ENCODE data around the gene SYT8.
A peak's percentile ranks its signal among the peaks of the same experiment; 100 is the strongest.

Gene SYT8

GRCh38 chr11:1848640-1849430, 14.0 kb downstream of the SYT8 start:
- no peak overlapping the region for H3K4me3 ChIP-seq (IDR thresholded peaks at IDR 0.05; ENCODE audit: insufficient read depth, low read depth, low read length)
- H2AFZ ChIP-seq (ENCODE audit: low read depth): no peak overlapping the region
- H4K20me1 ChIP-seq (ENCODE audit: insufficient read depth): no peaks in the 10 kb centered on the region
- no peaks in the 10 kb centered on the region for H3K79me2 ChIP-seq (ENCODE audit: insufficient read depth, low read depth)
- no peak overlapping the region for H3K27ac ChIP-seq
- H3K9ac ChIP-seq: no peak overlapping the region
- H3K36me3 ChIP-seq (ENCODE audit: insufficient read depth): no peaks in the 10 kb centered on the region
- peaks cover 31% of the 10 kb centered on the region for H3K4me1 ChIP-seq (ENCODE audit: low read depth, poor library complexity, severe bottlenecking)
- no peak for TF ChIP-seq CTCF (conservative IDR thresholded peaks at IDR 0.05; ENCODE audit: low read depth, low read length)
- H3K27me3 ChIP-seq (ENCODE audit: insufficient read depth, low read depth): peaks cover 64% of the 10 kb centered on the region
- no peak overlapping the region for H3K4me2 ChIP-seq

- Histone ChIP-seq H3K27ac (peak overlapping the region; percentile 56), H3K4me2 (peak overlapping the region; percentile 86; the same call in 1 of the 2 replicates), H3K27me3 (ENCODE audit: insufficient read depth, low read depth) (peaks cover 61% of the 10 kb centered on the region), H4K20me1 (ENCODE audit: insufficient read depth) (no peaks in the 10 kb centered on the region), H3K9ac (no peak overlapping the region), H2AFZ (ENCODE audit: low read depth) (no peak overlapping the region), H3K36me3 (ENCODE audit: insufficient read depth) (no peaks in the 10 kb centered on the region), H3K4me1 (ENCODE audit: low read depth, poor library complexity, severe bottlenecking) (peaks cover 35% of the 10 kb centered on the region), H3K4me3 (IDR thresholded peaks at IDR 0.05; ENCODE audit: insufficient read depth, low read depth, low read length) (no peak overlapping the region), H3K79me2 (ENCODE audit: insufficient read depth, low read depth) (no peaks in the 10 kb centered on the region)
- no peak for TF ChIP-seq CTCF (conservative IDR thresholded peaks at IDR 0.05; ENCODE audit: low read depth, low read length)
Observed at GRCh38 chr11:1851468-1852180, 16.8 kb downstream of the SYT8 start.

- Histone ChIP-seq H3K27ac (peak overlapping the region; percentile 56), H3K79me2 (ENCODE audit: insufficient read depth, low read depth) (no peaks in the 10 kb centered on the region), H3K4me2 (peak overlapping the region; percentile 86), H3K36me3 (ENCODE audit: insufficient read depth) (no peaks in the 10 kb centered on the region), H3K27me3 (ENCODE audit: insufficient read depth, low read depth) (peaks cover 62% of the 10 kb centered on the region), H2AFZ (ENCODE audit: low read depth) (peak overlapping the region; percentile 47; the same call in 1 of the 2 replicates), H3K4me3 (IDR thresholded peaks at IDR 0.05; ENCODE audit: insufficient read depth, low read depth, low read length) (no peak overlapping the region), H3K4me1 (ENCODE audit: low read depth, poor library complexity, severe bottlenecking) (peaks cover 35% of the 10 kb centered on the region), H4K20me1 (ENCODE audit: insufficient read depth) (no peaks in the 10 kb centered on the region), H3K9ac (peak overlapping the region; percentile 25; the same call in 1 of the 2 replicates)
- TF ChIP-seq CTCF (conservative IDR thresholded peaks at IDR 0.05; ENCODE audit: low read depth, low read length): no peak
Observed at GRCh38 chr11:1852271-1852876, 17.6 kb downstream of the SYT8 start.

GRCh38 chr11:1852877-1853276, 18.1 kb downstream of the SYT8 start, which contains the start of gene LSP1:
TSS of gene LSP1 (plus strand) at chr11:1853084. CDS start at chr11:1853145, 61 bp downstream.
- peaks cover 61% of the 10 kb centered on the region for H3K27me3 ChIP-seq (ENCODE audit: insufficient read depth, low read depth)
- no peaks in the 10 kb centered on the region for H3K79me2 ChIP-seq (ENCODE audit: insufficient read depth, low read depth)
- peak within 1 kb of the TSS; percentile 47 for H2AFZ ChIP-seq (ENCODE audit: low read depth)
- peaks cover 35% of the 10 kb centered on the region for H3K4me1 ChIP-seq (ENCODE audit: low read depth, poor library complexity, severe bottlenecking)
- H3K4me2 ChIP-seq: peak within 1 kb of the TSS; percentile 86
- H3K9ac ChIP-seq: peak within 1 kb of the TSS; percentile 25; the same call in 1 of the 2 replicates
- no peak for TF ChIP-seq CTCF (conservative IDR thresholded peaks at IDR 0.05; ENCODE audit: low read depth, low read length)
- H4K20me1 ChIP-seq (ENCODE audit: insufficient read depth): no peaks in the 10 kb centered on the region
- H3K36me3 ChIP-seq (ENCODE audit: insufficient read depth): no peaks in the 10 kb centered on the region
- H3K4me3 ChIP-seq (IDR thresholded peaks at IDR 0.05; ENCODE audit: insufficient read depth, low read depth, low read length): no peak within 1 kb of the TSS
- peak within 1 kb of the TSS; percentile 56 for H3K27ac ChIP-seq
